GM19452 (cell line): ENCODE measurements around the gene CTU1.

ENCODE experiments used
- ATAC-seq: cut with Tn5 transposase; IDR thresholded peaks from one replicate; pipeline ENCODE4 v1.9.1; 2021; ENCODE audit not compliant: unreplicated experiment

Gene CTU1

GRCh38 chr19:51135004-51135403, 26.8 kb upstream of the CTU1 start:
- ATAC-seq, result no peak

DNA sequence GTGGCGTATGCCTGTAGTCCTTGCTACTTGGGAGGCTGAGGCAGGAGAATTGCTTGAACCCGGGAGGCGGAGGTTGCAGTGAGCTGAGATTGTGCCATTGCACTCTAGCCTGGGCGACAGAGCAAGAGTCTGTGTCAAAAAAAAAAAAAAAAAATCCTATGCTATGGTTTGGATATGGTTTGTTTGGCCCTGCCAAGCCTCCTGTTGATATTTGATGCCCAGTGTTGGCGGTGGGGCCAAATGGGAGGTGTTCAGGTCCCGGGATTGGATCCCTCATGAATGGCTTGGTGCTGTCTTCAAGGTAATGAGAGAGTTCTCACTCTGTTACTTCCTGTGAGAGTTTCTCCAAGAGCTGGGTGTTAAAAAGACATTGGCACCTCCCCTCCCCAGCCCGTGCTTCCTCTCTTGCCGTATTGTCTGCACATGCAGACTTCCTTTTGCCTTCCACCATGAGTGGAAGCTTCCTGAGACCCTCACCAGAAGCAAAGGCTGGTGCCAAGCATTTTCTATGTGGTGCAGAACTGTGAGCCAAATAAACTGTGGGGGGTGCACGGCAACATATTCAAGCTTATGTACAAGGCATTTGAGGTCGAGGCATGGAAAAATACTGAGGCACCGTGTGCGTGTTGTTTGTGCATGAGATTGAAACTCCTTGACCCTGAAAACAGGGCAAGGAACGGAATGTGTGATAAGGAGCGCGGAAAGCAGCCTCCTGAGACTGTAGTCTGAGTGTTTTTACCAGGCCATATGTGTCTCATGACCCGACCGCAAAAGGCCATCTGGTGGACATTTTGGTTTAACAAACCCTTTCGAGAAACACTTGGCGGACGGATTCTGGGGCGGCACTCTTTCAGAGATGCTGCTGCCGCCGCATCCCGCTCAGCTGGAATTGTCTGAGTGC, 23.8 kb upstream of the CTU1 start:
- no peak for ATAC-seq

DNA sequence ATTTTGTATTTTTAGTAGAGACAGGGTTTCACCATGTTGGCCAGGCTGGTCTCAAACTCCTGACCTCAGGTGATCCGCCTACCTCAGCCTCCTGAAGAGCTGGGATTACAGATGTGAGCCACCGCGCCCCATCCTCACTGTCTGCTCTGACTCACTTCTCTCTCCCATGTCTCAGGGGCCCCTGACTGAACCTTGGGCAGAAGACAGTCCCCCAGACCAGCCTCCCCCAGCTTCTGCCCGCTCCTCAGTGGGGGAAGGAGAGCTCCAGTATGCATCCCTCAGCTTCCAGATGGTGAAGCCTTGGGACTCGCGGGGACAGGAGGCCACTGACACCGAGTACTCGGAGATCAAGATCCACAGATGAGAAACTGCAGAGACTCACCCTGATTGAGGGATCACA, 21.5 kb upstream of the CTU1 start:
- no peak for ATAC-seq

- ATAC-seq, result no peak
These were observed 20.0 kb upstream of the CTU1 start for GRCh38 chr19:51128227-51128626.

GRCh38 chr19:51127755-51128154, 19.5 kb upstream of the CTU1 start:
- ATAC-seq, result no peak

- ATAC-seq, result no peak
These were observed 18.8 kb upstream of the CTU1 start for GRCh38 chr19:51127032-51127431.

GRCh38 chr19:51125421-51126075, 17.3 kb upstream of the CTU1 start:
- ATAC-seq, result no peak

DNA sequence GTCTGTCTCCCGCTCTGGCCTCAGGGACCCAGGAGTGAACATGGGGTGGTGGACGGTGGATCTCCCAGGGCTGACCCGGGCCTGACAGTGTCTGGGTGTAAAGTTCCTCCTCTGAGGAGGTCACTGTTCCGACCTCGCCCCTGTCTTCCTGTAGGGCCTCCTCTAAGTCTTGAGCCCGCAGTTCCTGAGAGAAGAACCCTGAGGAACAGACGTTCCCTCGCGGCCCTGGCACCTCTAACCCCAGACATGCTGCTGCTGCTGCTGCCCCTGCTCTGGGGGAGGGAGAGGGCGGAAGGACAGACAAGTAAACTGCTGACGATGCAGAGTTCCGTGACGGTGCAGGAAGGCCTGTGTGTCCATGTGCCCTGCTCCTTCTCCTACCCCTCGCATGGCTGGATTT, 16.5 kb upstream of the CTU1 start, which contains the start of gene SIGLEC9:
Gene SIGLEC9 (plus strand): TSS at position 178 of the 400 bp plus-strand sequence. CDS start 69 bp downstream, at position 247.
- no peak for ATAC-seq

- ATAC-seq, result no peak
These were observed 16.0 kb upstream of the CTU1 start for GRCh38 chr19:51124216-51124615.

DNA sequence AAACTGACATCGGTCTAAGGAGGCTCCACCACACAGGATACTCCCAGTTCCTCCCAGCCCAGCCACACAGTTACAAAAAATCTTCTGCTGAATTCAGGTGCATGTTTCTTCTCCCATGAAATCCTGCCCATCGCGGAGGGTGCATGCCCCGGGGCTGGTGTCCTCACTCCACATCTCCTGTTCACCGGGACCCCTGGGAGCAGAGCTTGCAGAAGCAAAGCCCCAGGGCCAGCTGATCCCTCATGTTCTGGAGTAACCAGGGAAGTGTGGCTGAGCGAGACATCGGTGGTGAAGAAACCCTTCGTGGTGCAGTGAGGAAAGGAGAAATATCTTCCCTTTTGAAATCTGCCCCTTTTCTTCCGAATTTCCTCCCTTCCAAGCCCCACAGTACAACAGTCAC, 15.6 kb upstream of the CTU1 start:
- ATAC-seq, result no peak

DNA sequence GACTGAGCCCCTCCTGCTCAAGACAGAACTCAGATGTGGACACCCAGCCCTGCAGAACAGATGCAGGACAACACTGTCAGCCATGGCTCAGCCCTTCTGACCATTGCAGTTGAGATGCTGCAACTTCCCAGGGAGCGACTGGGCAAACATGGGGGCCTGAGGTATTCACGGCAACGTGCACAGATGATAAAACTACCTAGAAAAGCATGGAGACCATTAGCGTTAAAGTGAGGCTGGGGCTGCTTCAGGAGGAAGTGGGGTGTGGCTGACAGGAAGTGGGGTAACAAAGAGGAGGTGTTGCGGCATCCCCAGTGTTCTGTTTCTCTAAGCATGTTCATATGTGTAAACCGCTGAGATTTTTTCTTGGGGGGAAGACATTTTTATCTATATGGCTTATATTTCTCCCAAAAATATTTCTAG, 15.2 kb upstream of the CTU1 start:
- ATAC-seq, result no peak

GRCh38 chr19:51122112-51122981, 14.1 kb upstream of the CTU1 start:
- ATAC-seq, result no peak

- no peak for ATAC-seq
These were observed 13.0 kb upstream of the CTU1 start for GRCh38 chr19:51121257-51121656.

DNA sequence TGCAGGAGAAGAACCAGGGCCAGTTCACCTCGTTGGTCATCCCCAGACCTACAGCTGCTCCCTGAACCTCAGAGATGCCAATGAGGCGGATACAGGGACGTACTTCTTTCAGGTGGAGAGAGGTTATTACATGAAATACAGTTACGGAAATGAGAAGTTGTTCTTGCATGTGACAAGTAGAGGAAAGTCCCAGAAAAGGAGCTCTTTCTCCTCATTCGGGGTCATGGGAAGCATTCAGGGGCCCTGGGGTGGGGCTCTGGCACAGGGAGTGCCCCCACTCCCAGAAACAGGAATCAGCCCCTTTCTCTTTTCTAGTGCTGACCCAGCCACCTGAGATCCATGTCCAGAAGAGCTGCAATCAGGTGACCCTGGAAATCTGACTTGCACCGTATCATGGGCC, 12.0 kb upstream of the CTU1 start:
- ATAC-seq, result no peak

GRCh38 chr19:51119611-51120010, 11.4 kb upstream of the CTU1 start:
- no peak for ATAC-seq

GRCh38 chr19:51119101-51119500, 10.9 kb upstream of the CTU1 start:
- no peak for ATAC-seq

DNA sequence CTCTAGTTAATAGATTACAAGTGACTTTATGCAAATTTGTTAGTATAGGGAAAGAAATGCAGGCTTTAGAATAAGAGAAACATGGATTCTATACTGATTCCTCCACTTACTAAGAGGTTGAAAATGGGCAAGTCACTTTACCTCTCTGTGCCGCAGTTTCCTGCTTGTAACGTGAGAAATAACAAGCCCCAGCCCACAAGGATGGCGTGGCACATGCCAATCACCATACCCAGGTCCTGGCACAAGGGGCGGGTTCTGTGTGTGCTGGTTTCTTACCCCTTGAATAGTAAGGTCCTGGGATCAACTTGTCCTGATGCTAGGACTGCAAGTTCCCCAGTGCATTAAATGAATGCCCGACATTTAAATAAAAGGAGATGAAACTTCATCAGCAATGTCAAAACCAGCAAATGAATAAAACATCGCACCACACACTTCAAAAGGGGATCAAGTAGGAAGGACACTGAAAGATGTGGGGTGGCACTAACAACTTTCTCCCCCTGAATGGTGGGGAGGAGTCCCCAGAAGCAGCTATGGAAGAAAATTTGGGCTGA, 8.6 kb upstream of the CTU1 start:
- ATAC-seq, result no peak

DNA sequence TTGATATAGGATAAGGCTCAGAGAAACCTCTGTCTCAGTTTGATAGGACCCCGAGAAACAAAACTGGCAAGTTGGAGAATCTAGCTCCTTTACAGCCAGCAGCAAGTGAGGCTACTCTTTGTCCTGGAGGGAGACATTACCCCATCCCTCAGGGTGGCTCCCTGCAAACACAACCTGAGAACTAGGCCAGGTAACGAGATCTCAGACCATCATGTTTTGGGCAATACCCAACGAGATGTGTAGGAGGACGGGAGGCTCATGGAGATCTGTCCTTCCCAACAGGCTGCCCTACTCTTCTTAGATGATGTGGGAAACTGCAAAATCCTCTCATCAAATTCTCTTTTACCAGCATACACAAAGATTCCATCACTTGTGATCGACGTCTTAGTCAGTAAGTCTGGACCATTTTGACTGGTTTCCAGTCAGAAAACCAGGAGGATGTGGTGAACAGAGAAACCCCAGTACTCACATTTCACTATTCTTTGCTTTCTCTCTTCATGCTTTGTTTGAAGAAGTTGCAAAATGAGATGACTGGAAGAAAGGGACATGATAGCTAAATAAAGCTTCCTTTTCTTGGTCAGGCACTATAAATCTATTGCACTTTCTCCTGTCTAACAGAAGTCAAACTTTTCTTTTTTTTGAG, 6.0 kb upstream of the CTU1 start:
- no peak for ATAC-seq

DNA sequence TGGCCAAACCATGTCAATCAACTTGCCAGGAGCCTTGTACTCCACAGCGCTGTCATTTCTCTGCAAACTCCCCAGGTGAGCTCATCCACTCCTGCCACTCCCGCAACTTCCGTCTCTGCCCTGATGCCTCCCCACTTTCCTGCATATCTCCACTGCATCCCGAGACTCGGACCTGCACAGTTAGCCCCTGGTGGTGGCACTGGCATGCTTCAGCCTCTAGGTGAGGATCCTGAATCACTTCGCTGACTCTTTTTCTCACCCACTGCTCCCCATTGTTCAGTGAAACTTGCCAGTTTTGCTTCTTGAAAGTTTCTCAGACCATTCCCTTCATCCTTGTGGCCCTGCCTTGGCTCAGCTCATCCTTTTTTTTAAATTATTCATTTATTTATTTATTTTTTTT, 3.4 kb upstream of the CTU1 start:
- ATAC-seq, result no peak

DNA sequence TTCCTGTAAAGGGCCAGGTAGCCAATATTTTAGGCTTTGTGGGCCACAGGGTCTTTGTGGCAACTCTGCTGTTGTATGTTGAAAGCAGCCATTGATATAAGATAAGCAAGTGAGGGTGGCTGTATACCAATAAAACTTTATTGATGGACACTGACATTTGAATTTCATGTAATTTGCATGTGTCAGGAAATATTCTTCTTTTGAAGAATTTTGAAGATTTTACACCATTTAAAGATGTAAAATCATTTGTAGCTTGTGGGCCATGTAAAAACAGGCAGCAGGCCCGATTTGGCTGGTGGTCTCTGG, 2.4 kb upstream of the CTU1 start:
- no peak for ATAC-seq

GRCh38 chr19:51108805-51109146, 567 bp upstream of the CTU1 start:
- peak; percentile 32 for ATAC-seq
